ENCODE data around the gene FKBP1A.

Gene FKBP1A

GRCh38 chr20:1382670-1383069 lies 10.2 kb downstream of the FKBP1A start:
- no peak for DNase-seq

GRCh38 chr20:1381753-1382591 lies 10.9 kb downstream of the FKBP1A start:
- DNase-seq: no peak

- no peak for DNase-seq
Measured at GRCh38 chr20:1378735-1379125, 14.1 kb downstream of the FKBP1A start.

- no peak for DNase-seq
Measured at GRCh38 chr20:1377984-1378734, 14.7 kb downstream of the FKBP1A start.

GRCh38 chr20:1377341-1377871 lies 15.4 kb downstream of the FKBP1A start:
- DNase-seq: no peak

- DNase-seq: no peak
Measured at GRCh38 chr20:1376408-1377270, 16.2 kb downstream of the FKBP1A start.

GRCh38 chr20:1376007-1376406 lies 16.8 kb downstream of the FKBP1A start:
- DNase-seq: no peak

GRCh38 chr20:1375515-1375914 lies 17.3 kb downstream of the FKBP1A start:
- DNase-seq: no peak

GRCh38 chr20:1374246-1374645 lies 18.6 kb downstream of the FKBP1A start:
- DNase-seq: no peak

GRCh38 chr20:1373614-1374013 lies 19.2 kb downstream of the FKBP1A start:
- no peak for DNase-seq

GRCh38 chr20:1373036-1373435 lies 19.8 kb downstream of the FKBP1A start:
- DNase-seq: no peak

GRCh38 chr20:1371830-1372539 lies 20.9 kb downstream of the FKBP1A start:
- DNase-seq: no peak

- no peak for DNase-seq
Measured at GRCh38 chr20:1371202-1371782, 21.6 kb downstream of the FKBP1A start.

- no peak for DNase-seq
Measured at GRCh38 chr20:1370548-1371110, 22.2 kb downstream of the FKBP1A start.

GRCh38 chr20:1369970-1370369 lies 22.9 kb downstream of the FKBP1A start:
- no peak for DNase-seq

GRCh38 chr20:1368448-1369199 lies 24.2 kb downstream of the FKBP1A start:
- no peak for DNase-seq

GRCh38 chr20:1367479-1367878 lies 25.4 kb downstream of the FKBP1A start:
- DNase-seq: no peak

- DNase-seq: no peak
Measured at GRCh38 chr20:1364106-1364505, 28.7 kb downstream of the FKBP1A start.

- no peak for DNase-seq
Measured at GRCh38 chr20:1363522-1363921, 29.3 kb downstream of the FKBP1A start.

GRCh38 chr20:1362484-1362883 lies 30.4 kb downstream of the FKBP1A start:
- no peak for DNase-seq
